MCF 10A (cell line): ENCODE results near the gene LGALS9. TPM values are rescaled to one million over a fixed set of nuclear protein-coding genes. Genes with fewer than 3 reads are reported as not detected.

Experiments
- BruUV-seq: library from RNA; stranded (reverse); fragments of 400-500 nt; replicated peaks from 2 replicates; lab custom pipeline; 2021; lab: Mats Ljungman, UMichigan
- CTCF ChIA-PET: fragments of 300-600 bp; sonication (Branson Sonifier 250); formaldehyde crosslinking; extraction: SDS; loops from one replicate; lab custom pipeline; 2021; ENCODE audit warnings: antibody characterized with exemption, inconsistent platforms; lab: Yijun Ruan, JAX
- POLR2A ChIA-PET: fragments of 300-600, 350-650 bp; sonication (Branson Sonifier 250); formaldehyde crosslinking; extraction: SDS; loops from one replicate; lab custom pipeline; 2020; ENCODE audit warnings: antibody characterized with exemption, inconsistent platforms; lab: Yijun Ruan, JAX
- DNase-seq: peaks from one replicate; pipeline ENCODE4 v3.0.0-alpha.2; 2018; ENCODE audit not compliant: unreplicated experiment
- H3K27ac Mint-ChIP-seq: one replicate; pipeline ENCODE4 v1.8.0; 2022; ENCODE audit warnings: mild to moderate bottlenecking, low read depth, mixed read lengths; ENCODE audit not compliant: unreplicated experiment
- H3K27me3 Mint-ChIP-seq: one replicate; pipeline ENCODE4 v1.8.0; 2022; ENCODE audit warnings: mixed read lengths; ENCODE audit not compliant: insufficient read depth, unreplicated experiment
- H3K36me3 Mint-ChIP-seq: one replicate; pipeline ENCODE4 v1.8.0; 2022; ENCODE audit warnings: mild to moderate bottlenecking, moderate library complexity, mixed read lengths; ENCODE audit not compliant: insufficient read depth, unreplicated experiment
- H3K4me1 Mint-ChIP-seq: one replicate; pipeline ENCODE4 v1.8.0; 2022; ENCODE audit warnings: mixed read lengths; ENCODE audit not compliant: insufficient read depth, unreplicated experiment
- H3K4me3 Mint-ChIP-seq: one replicate; pipeline ENCODE4 v1.8.0; 2022; ENCODE audit warnings: mild to moderate bottlenecking, moderate library complexity, mixed read lengths; ENCODE audit not compliant: unreplicated experiment
- H3K9me3 Mint-ChIP-seq: one replicate; pipeline ENCODE4 v1.8.0; 2022; ENCODE audit warnings: mixed read lengths; ENCODE audit not compliant: unreplicated experiment
- CTCF ChIP-seq: fragments of 200-600 bp; IDR thresholded peaks from one replicate; pipeline ENCODE4 v1.8.0; 2022; ENCODE audit warnings: antibody characterized with exemption, mild to moderate bottlenecking; ENCODE audit not compliant: unreplicated experiment
- intact Hi-C: fragments of 100-400 bp; cut with micrococcal nuclease; formaldehyde crosslinking; loops from 2 replicates; pipeline ENCODE4 v1.14.1; 2022
- total RNA-seq: library from RNA; stranded (reverse); gene quantifications from 2 replicates; pipeline ENCODE4 v1.2.3, GENCODE V29; 2022

LGALS9 gene
- total RNA-seq, 1 experiment from 2014 or later = 0.54 TPM

- CTCF ChIA-PET = interaction anchor here (0.6 to 26.4 kb wide), 5 partner anchors 11 to 463 kb away, joined by 3 to 580 read pairs (median 6); no protein-coding TSS in a partner anchor
- intact Hi-C loops = no loop called here
- Mint-ChIP-seq H3K36me3 (peaks cover 7% of the 10 kb centered on the region), H3K4me1 (no peaks in the 10 kb centered on the region), H3K27ac (no peak overlapping the region), H3K9me3 (no peaks in the 10 kb centered on the region), H3K27me3 (no peaks in the 10 kb centered on the region), H3K4me3 (no peak overlapping the region)
- POLR2A ChIA-PET = no interaction called here
- no peak for DNase-seq
- no peak for TF ChIP-seq CTCF
- BruUV-seq = no TSS peak
Measured at GRCh38 chr17:27618417-27618816, 12.6 kb upstream of the LGALS9 start.

- no peaks in the 10 kb centered on the region for H3K9me3 Mint-ChIP-seq
- intact Hi-C loops = no loop called here
- BruUV-seq = no TSS peak
- no peak for DNase-seq
- no peaks in the 10 kb centered on the region for H3K4me1 Mint-ChIP-seq
- no peaks in the 10 kb centered on the region for H3K27me3 Mint-ChIP-seq
- H3K27ac Mint-ChIP-seq = no peak overlapping the region
- CTCF ChIA-PET = interaction anchor here (1.1 to 2.8 kb wide), 3 partner anchors 11 to 20 kb away, joined by 3 to 12 read pairs (median 6); no protein-coding TSS in a partner anchor
- no peak for TF ChIP-seq CTCF
- POLR2A ChIA-PET = no interaction called here
- H3K36me3 Mint-ChIP-seq = peaks cover 13% of the 10 kb centered on the region
- no peak overlapping the region for H3K4me3 Mint-ChIP-seq
Measured at GRCh38 chr17:27620721-27621120, 10.3 kb upstream of the LGALS9 start.

- Mint-ChIP-seq H3K27ac (no peak overlapping the region), H3K27me3 (no peaks in the 10 kb centered on the region), H3K36me3 (peaks cover 13% of the 10 kb centered on the region), H3K4me3 (no peak overlapping the region), H3K4me1 (no peaks in the 10 kb centered on the region), H3K9me3 (no peaks in the 10 kb centered on the region)
- no peak for DNase-seq
- CTCF ChIA-PET = interaction anchor here (0.6 to 2.8 kb wide), 5 partner anchors 12 to 386 kb away, joined by 3 to 12 read pairs (median 6); no protein-coding TSS in a partner anchor
- BruUV-seq = no TSS peak
- POLR2A ChIA-PET = interaction anchor here (0.6 kb wide), 1 partner anchor 210 kb away, joined by 4 read pairs; no protein-coding TSS in a partner anchor
- intact Hi-C loops = no loop called here
- no peak for TF ChIP-seq CTCF
Measured at GRCh38 chr17:27621536-27621935, 9.5 kb upstream of the LGALS9 start.

- Mint-ChIP-seq H3K4me1 (no peaks in the 10 kb centered on the region), H3K4me3 (no peak overlapping the region), H3K27me3 (no peaks in the 10 kb centered on the region), H3K27ac (no peak overlapping the region), H3K36me3 (peaks cover 8% of the 10 kb centered on the region), H3K9me3 (no peaks in the 10 kb centered on the region)
- CTCF ChIA-PET = interaction anchor here (0.6 to 2.8 kb wide), 6 partner anchors 19 to 387 kb away, joined by 3 to 12 read pairs (median 3); no protein-coding TSS in a partner anchor
- DNase-seq = no peak
- POLR2A ChIA-PET = interaction anchor here (0.6 kb wide), 1 partner anchor 211 kb away, joined by 4 read pairs; no protein-coding TSS in a partner anchor
- BruUV-seq = no TSS peak
- no peak for TF ChIP-seq CTCF
- intact Hi-C loops = no loop called here
Measured at GRCh38 chr17:27621942-27622559, 8.9 kb upstream of the LGALS9 start.
